K562 (cell line): ENCODE data around the gene SOS1. TPM values are rescaled to one million over a fixed set of nuclear protein-coding genes. Genes with fewer than 3 reads are reported as not detected.

Experiments used
- BACH1 ChIP-seq: fragments of 200-800 bp; sonication (Bioruptor generic); IDR thresholded peaks from 2 replicates; pipeline ENCODE4 v1.6.1; 2016; ENCODE audit warnings: missing genetic modification characterization, missing compliant biosample characterization
- COPS2 ChIP-seq: fragments of 450-650 bp; conservative IDR thresholded peaks from 2 replicates; pipeline ENCODE4 v1.6.1; 2016; ENCODE audit warnings: mild to moderate bottlenecking, moderate library complexity
- CSDE1 ChIP-seq, 2 experiments: fragments of 450-650 bp; IDR thresholded peaks; 2 replicates each; pipeline ENCODE4 v1.6.1; 2016; ENCODE audit warnings: mild to moderate bottlenecking in 1 of 2
- DMBX1 ChIP-seq: fragments of 250-450 bp; sonication (Bioruptor Pico); IDR thresholded peaks from 2 replicates; pipeline ENCODE4 v1.8.0; 2022; ENCODE audit warnings: inconsistent platforms, mild to moderate bottlenecking, moderate library complexity, borderline replicate concordance
- ELF1 ChIP-seq: fragments of 200-800 bp; sonication (Bioruptor generic); IDR thresholded peaks from 2 replicates; pipeline ENCODE4 v1.6.1; 2016; ENCODE audit warnings: missing genetic modification characterization, missing compliant biosample characterization
- ELF4 ChIP-seq: fragments of 450-650 bp; formaldehyde crosslinking; IDR thresholded peaks from 2 replicates; pipeline ENCODE4 v1.4.0; 2022; ENCODE audit warnings: missing genetic modification characterization
- ETS2 ChIP-seq: IDR thresholded peaks from 2 replicates; pipeline ENCODE4 v1.6.1; 2016; ENCODE audit warnings: borderline replicate concordance, missing genetic modification characterization, mild to moderate bottlenecking, moderate library complexity, missing compliant biosample characterization; ENCODE audit not compliant: poor library complexity, severe bottlenecking
- EZH2 ChIP-seq: IDR thresholded peaks from 2 replicates; pipeline ENCODE4 v1.6.1; 2012; ENCODE audit warnings: low read depth, mild to moderate bottlenecking, inconsistent platforms, low read length, borderline replicate concordance
- FOSL1 ChIP-seq: fragments of 200-800 bp; sonication (Bioruptor generic); conservative IDR thresholded peaks from 2 replicates; pipeline ENCODE4 v1.6.1; 2016; ENCODE audit warnings: missing genetic modification characterization, missing compliant biosample characterization
- GABPB2 ChIP-seq: fragments of 250-450 bp; sonication (Bioruptor Pico); conservative IDR thresholded peaks from 2 replicates; pipeline ENCODE4 v1.5.1; 2021; ENCODE audit warnings: mild to moderate bottlenecking
- GMEB1 ChIP-seq: fragments of 250-450 bp; sonication (Bioruptor Pico); IDR thresholded peaks from 2 replicates; pipeline ENCODE4 v1.4.0; 2020; ENCODE audit warnings: mild to moderate bottlenecking
- IRF2 ChIP-seq: sonication (generic); formaldehyde crosslinking; IDR thresholded peaks from 2 replicates; pipeline ENCODE4 v1.8.1; 2022; ENCODE audit warnings: mild to moderate bottlenecking, missing genetic modification reagents
- JUND ChIP-seq, 2 experiments: IDR thresholded peaks; 2 replicates in 1 of 2; 3 replicates in 1 of 2; pipeline ENCODE4 v1.6.1; 2011; ENCODE audit warnings: borderline replicate concordance in 2 of 2, low read depth in 2 of 2, low read length in 2 of 2, improper control_type of control experiment in 1 of 2, missing biosample characterization in 1 of 2, missing genetic modification characterization in 1 of 2, missing genetic modification reagents in 1 of 2
- MTA3 ChIP-seq: fragments of 450-650 bp; formaldehyde crosslinking; IDR thresholded peaks from 2 replicates; pipeline ENCODE4 v1.6.1; 2017; ENCODE audit warnings: mild to moderate bottlenecking, borderline replicate concordance
- MYC ChIP-seq, 2 experiments: fragments of 250-450 bp in 1 of 2; sonication (Bioruptor Pico) in 1 of 2; IDR thresholded peaks; 2 replicates each; pipeline versions ENCODE4 v1.5.1 to v1.6.1; 2012 to 2021; ENCODE audit warnings: low read depth in 2 of 2, borderline replicate concordance in 1 of 2, improper control_type of control experiment in 1 of 2, low read length in 1 of 2, mild to moderate bottlenecking in 1 of 2, moderate library complexity in 1 of 2
- NEUROD1 ChIP-seq: fragments of 150-350 bp; IDR thresholded peaks from 2 replicates; pipeline ENCODE4 v1.6.1; 2014; ENCODE audit warnings: borderline replicate concordance, low read length, low read depth; ENCODE audit not compliant: partially characterized antibody
- NR3C1 ChIP-seq: sonication (generic); formaldehyde crosslinking; IDR thresholded peaks from 2 replicates; pipeline ENCODE4 v1.8.1; 2022; ENCODE audit warnings: missing genetic modification reagents
- NRF1 ChIP-seq, 2 experiments: fragments of 450-650 bp; IDR thresholded peaks in 1 of 2; conservative IDR thresholded peaks in 1 of 2; 2 replicates each; pipeline ENCODE4 v1.6.1; 2014; ENCODE audit warnings: mild to moderate bottlenecking in 2 of 2
- RAD21 ChIP-seq, 2 experiments: fragments of 250-450 bp in 1 of 2; fragments of 450-650 bp in 1 of 2; sonication (Bioruptor Pico) in 1 of 2; formaldehyde crosslinking in 1 of 2; IDR thresholded peaks in 1 of 2; conservative IDR thresholded peaks in 1 of 2; 2 replicates each; pipeline versions ENCODE4 v1.4.0 to v1.8.0; 2020 to 2022; ENCODE audit warnings: mild to moderate bottlenecking in 2 of 2, moderate library complexity in 1 of 2
- SMARCA5 ChIP-seq: fragments of 450-650 bp; IDR thresholded peaks from 2 replicates; pipeline ENCODE4 v1.6.1; 2016
- THAP7 ChIP-seq: fragments of 250-450 bp; sonication (Bioruptor Pico); IDR thresholded peaks from 2 replicates; pipeline ENCODE4 v1.5.0; 2021
- ZBTB7A ChIP-seq: IDR thresholded peaks from 2 replicates; pipeline ENCODE4 v1.6.1; 2011; ENCODE audit warnings: low read depth, mild to moderate bottlenecking, low read length, moderate library complexity, borderline replicate concordance; ENCODE audit not compliant: control insufficient read depth
- ZC3H8 ChIP-seq: fragments of 450-650 bp; IDR thresholded peaks from 2 replicates; pipeline ENCODE4 v1.6.1; 2017
- ZNF174 ChIP-seq: fragments of 250-450 bp; sonication (Bioruptor Pico); IDR thresholded peaks from 2 replicates; pipeline ENCODE4 v1.4.0; 2020; ENCODE audit warnings: mild to moderate bottlenecking
- ZNF347 ChIP-seq: fragments of 450-650 bp; formaldehyde crosslinking; IDR thresholded peaks from 2 replicates; pipeline ENCODE4 v1.4.0; 2020; ENCODE audit warnings: low read depth, mild to moderate bottlenecking, moderate library complexity
- polyA plus RNA-seq, 8 experiments: library from polyadenylated mRNA; depleted of rRNA in 4 of 8; stranded (reverse) in 5 of 8; unstranded in 3 of 8; fragments of >200 nt; fragmentation: Nextera tagmentation in 2 of 8; fragmentation: Illumina TruSeq in 1 of 8; extraction: Ambion mirVana in 2 of 8; extraction: Trizol in 1 of 8; gene quantifications; 2 replicates each; pipeline versions ENCODE4 v1.2.1 to v1.2.3, GENCODE V29; 2011 to 2014; ENCODE audit warnings: inconsistent platforms in 1 of 8, missing spikeins in 1 of 8
- total RNA-seq, 7 experiments: library from RNA; depleted of rRNA in 6 of 7; stranded (reverse); fragments of >200 nt in 6 of 7; fragmentation: Illumina TruSeq in 2 of 7; extraction: Trizol in 2 of 7; gene quantifications; 2 replicates each; pipeline versions ENCODE4 v1.2.1 to v1.2.3, GENCODE V29; 2011 to 2021; ENCODE audit warnings: low replicate concordance in 1 of 7

SOS1 gene
- total and polyA plus RNA-seq, 9 of the 15 experiments (the other 6 are each of a cell fraction or from before 2014, with no cell fraction given): 2.5 to 27.1 (median 16.3) TPM

GRCh38 chr2:39124000-39124745, 3.3 kb upstream of the SOS1 start (continued):
- TF ChIP-seq JUND (IDR thresholded peaks at IDR 0.05; ENCODE audit: borderline replicate concordance, low read depth, low read length): peak; percentile 83
- no peak; the same call in 2 of the 3 replicates for TF ChIP-seq JUND (tag; IDR thresholded peaks at IDR 0.05; ENCODE audit: borderline replicate concordance, low read depth, low read length)
- TF ChIP-seq MTA3: peak; percentile 51
- peak; percentile 95 for TF ChIP-seq ZBTB7A
- TF ChIP-seq ELF4 (CRISPR knock-in tag): no peak
- no peak for TF ChIP-seq BACH1 (tag)
- TF ChIP-seq NEUROD1: peak; percentile 85
- no peak for TF ChIP-seq EZH2
- no peak for TF ChIP-seq ZNF347 (CRISPR knock-in tag)
- no peak for TF ChIP-seq ETS2 (tag)
- TF ChIP-seq NR3C1 (CRISPR knock-in tag): no peak
- peak; percentile 96 for TF ChIP-seq GMEB1
- no peak for TF ChIP-seq DMBX1 (CRISPR knock-in tag)
- no peak for TF ChIP-seq ZC3H8
- no peak for TF ChIP-seq THAP7 (CRISPR knock-in tag)
- no peak for TF ChIP-seq COPS2
- no peak for TF ChIP-seq IRF2 (CRISPR knock-in tag)
- TF ChIP-seq ZNF174 (CRISPR knock-in tag): no peak
- TF ChIP-seq FOSL1: peak; percentile 57; the same call in 1 of the 2 replicates
- peak; percentile 98 for TF ChIP-seq NRF1 (conservative IDR thresholded peaks at IDR 0.05 in 1 of 2, IDR thresholded peaks at IDR 0.05 in 1 of 2)
- peak; percentile 87 for TF ChIP-seq MYC (IDR thresholded peaks at IDR 0.05; ENCODE audit: low read depth, low read length)
- TF ChIP-seq MYC (CRISPR knock-in tag; IDR thresholded peaks at IDR 0.05; ENCODE audit: borderline replicate concordance, low read depth): no peak
- no peak for TF ChIP-seq CSDE1 (IDR thresholded peaks at IDR 0.05)
- TF ChIP-seq RAD21 (CRISPR knock-in tag; conservative IDR thresholded peaks at IDR 0.05 in 1 of 2, IDR thresholded peaks at IDR 0.05 in 1 of 2): 0 out of 4 replicates have a peak, but pooled peaks have one; percentile 14 to 18
- no peak for TF ChIP-seq GABPB2 (CRISPR knock-in tag)
- TF ChIP-seq ELF1 (tag): 0 out of 2 replicates have a peak, but pooled peaks have one; percentile 29
- no peak for TF ChIP-seq SMARCA5
